Measurements from ENCODE around the gene MESP2.

The MESP2 gene

GRCh38 chr15:89776274-89777072 is at the start of gene MESP2:
TSS of gene MESP2 (plus strand) at chr15:89776332. CDS start at chr15:89776358, 26 bp downstream.
- peak within 1 kb of the TSS; percentile 13 to 42 (median 31) for H3K4me3 ChIP-seq
- peak within 1 kb of the TSS in 19 of 21 experiments; percentile 1 to 72 (median 46) for H3K27ac ChIP-seq

GRCh38 chr15:89728254-89728653 is 47.9 kb upstream of the MESP2 start:
- H3K27ac ChIP-seq, result no peak overlapping the region

GRCh38 chr15:89731275-89731674 is 44.9 kb upstream of the MESP2 start:
- H3K27ac ChIP-seq, result no peak overlapping the region
- H3K4me3 ChIP-seq, result no peak overlapping the region

More at GRCh38 chr15:89728254-89728653, 47.9 kb upstream of the MESP2 start:
- no peak overlapping the region for H3K4me3 ChIP-seq

- H3K4me3 ChIP-seq, result no peak overlapping the region
- H3K27ac ChIP-seq, result no peak overlapping the region
These were observed 43.5 kb upstream of the MESP2 start for GRCh38 chr15:89732451-89733172.

- H3K4me3 ChIP-seq, result no peak overlapping the region
- H3K27ac ChIP-seq, result no peak overlapping the region
These were observed 40.4 kb upstream of the MESP2 start for GRCh38 chr15:89735773-89736172.

GRCh38 chr15:89740137-89740536 is 36.0 kb upstream of the MESP2 start:
- Histone ChIP-seq H3K4me3 (no peak overlapping the region), H3K27ac (no peak overlapping the region)

GRCh38 chr15:89743011-89743410 is 33.1 kb upstream of the MESP2 start:
- Histone ChIP-seq H3K27ac (no peak overlapping the region), H3K4me3 (no peak overlapping the region)

GRCh38 chr15:89743594-89743993 is 32.5 kb upstream of the MESP2 start:
- Histone ChIP-seq H3K4me3 (no peak overlapping the region), H3K27ac (no peak overlapping the region)

GRCh38 chr15:89745131-89745530 is 31.0 kb upstream of the MESP2 start:
- no peak overlapping the region for H3K27ac ChIP-seq
- no peak overlapping the region for H3K4me3 ChIP-seq

- no peak overlapping the region for H3K4me3 ChIP-seq
- H3K27ac ChIP-seq, result no peak overlapping the region
These were observed 30.4 kb upstream of the MESP2 start for GRCh38 chr15:89745768-89746167.

- Histone ChIP-seq H3K4me3 (no peak overlapping the region), H3K27ac (no peak overlapping the region)
These were observed 29.7 kb upstream of the MESP2 start for GRCh38 chr15:89746386-89746780.

- Histone ChIP-seq H3K27ac (no peak overlapping the region), H3K4me3 (no peak overlapping the region)
These were observed 28.1 kb upstream of the MESP2 start for GRCh38 chr15:89747708-89748682.

- H3K27ac ChIP-seq, result no peak overlapping the region
These were observed 27.1 kb upstream of the MESP2 start for GRCh38 chr15:89749054-89749453.

GRCh38 chr15:89749526-89749925 is 26.6 kb upstream of the MESP2 start:
- no peak overlapping the region for H3K4me3 ChIP-seq
- H3K27ac ChIP-seq, result no peak overlapping the region

More at GRCh38 chr15:89749054-89749453, 27.1 kb upstream of the MESP2 start:
- no peak overlapping the region for H3K4me3 ChIP-seq

GRCh38 chr15:89749951-89750559 is 26.1 kb upstream of the MESP2 start:
- Histone ChIP-seq H3K4me3 (peak overlapping the region; percentile 49 to 74 (median 60)), H3K27ac (peak overlapping the region in 11 of 21 experiments; percentile 2 to 75 (median 47))

GRCh38 chr15:89750560-89751542 is 25.3 kb upstream of the MESP2 start, which contains the start of gene MESP1:
TSS of gene MESP1 (minus strand) at chr15:89751249. CDS start at chr15:89751231, 18 bp downstream.
- Histone ChIP-seq H3K4me3 (peak within 1 kb of the TSS; percentile 49 to 74 (median 60)), H3K27ac (peak within 1 kb of the TSS in 18 of 21 experiments; percentile 5 to 80 (median 52))

- Histone ChIP-seq H3K27ac (peak overlapping the region in 2 of 21 experiments; percentile 15 to 16), H3K4me3 (peak overlapping the region in 1 of 7 experiments; percentile 51)
These were observed 24.4 kb upstream of the MESP2 start for GRCh38 chr15:89751748-89752147.

- Histone ChIP-seq H3K27ac (no peak overlapping the region), H3K4me3 (no peak overlapping the region)
These were observed 22.3 kb upstream of the MESP2 start for GRCh38 chr15:89753855-89754254.

All from skin epidermis (tissue), 12 donors.